Muscle layer of duodenum (tissue), 2 donors: ENCODE measurements around the gene SCARF2.
"Not testable (repeated sequence)": the region's sequence is repeated elsewhere in the genome, so short reads cannot be mapped to it uniquely, and the experiment has no call there.

Experiments
- H3K27ac ChIP-seq: one replicate; pipeline ENCODE4 v1.7.0; 2013; ENCODE audit warnings: mild to moderate bottlenecking, low read length
- H3K27me3 ChIP-seq: one replicate; pipeline ENCODE4 v1.7.0; 2013; ENCODE audit warnings: low read depth, mild to moderate bottlenecking, control low read depth, low read length
- H3K36me3 ChIP-seq, 2 donors: one replicate each; pipeline ENCODE4 v1.7.0; 2013; ENCODE audit warnings: low read length in 2 of 2, control low read depth in 1 of 2, mild to moderate bottlenecking in 1 of 2; ENCODE audit not compliant: insufficient read depth in 2 of 2, control insufficient read depth in 1 of 2
- H3K4me1 ChIP-seq, 2 donors: one replicate each; pipeline ENCODE4 v1.7.0; 2013; ENCODE audit warnings: low read length in 2 of 2, mild to moderate bottlenecking in 2 of 2, control low read depth in 1 of 2, moderate library complexity in 1 of 2; ENCODE audit not compliant: insufficient read depth in 2 of 2, control insufficient read depth in 1 of 2
- H3K4me3 ChIP-seq, 2 donors: one replicate each; pipeline ENCODE4 v1.7.0; 2013; ENCODE audit warnings: low read length in 2 of 2, low read depth in 1 of 2, mild to moderate bottlenecking in 1 of 2
- H3K9me3 ChIP-seq, 2 donors: one replicate each; pipeline ENCODE4 v1.7.0; 2013; ENCODE audit warnings: low read length in 2 of 2, control low read depth in 1 of 2, mild to moderate bottlenecking in 1 of 2; ENCODE audit not compliant: control insufficient read depth in 1 of 2
- donor health status: healthy.

Gene SCARF2

GRCh38 chr22:20437613-20438426 is at the start of gene SCARF2:
Gene SCARF2, minus strand, starts transcription at chr22:20437825. Its CDS starts 71 bp downstream, at chr22:20437754.
- H3K36me3 ChIP-seq: peaks cover 0 to 8% of the 10 kb centered on the region in 2 donors
- no peaks in the 10 kb centered on the region for H3K9me3 ChIP-seq
- H3K27me3 ChIP-seq: peaks cover 15% of the 10 kb centered on the region
- peak within 1 kb of the TSS; percentile 67 to 81 for H3K4me3 ChIP-seq
- peaks cover 0 to 32% of the 10 kb centered on the region in 2 donors for H3K4me1 ChIP-seq
- H3K27ac ChIP-seq: no peak within 1 kb of the TSS

DNA sequence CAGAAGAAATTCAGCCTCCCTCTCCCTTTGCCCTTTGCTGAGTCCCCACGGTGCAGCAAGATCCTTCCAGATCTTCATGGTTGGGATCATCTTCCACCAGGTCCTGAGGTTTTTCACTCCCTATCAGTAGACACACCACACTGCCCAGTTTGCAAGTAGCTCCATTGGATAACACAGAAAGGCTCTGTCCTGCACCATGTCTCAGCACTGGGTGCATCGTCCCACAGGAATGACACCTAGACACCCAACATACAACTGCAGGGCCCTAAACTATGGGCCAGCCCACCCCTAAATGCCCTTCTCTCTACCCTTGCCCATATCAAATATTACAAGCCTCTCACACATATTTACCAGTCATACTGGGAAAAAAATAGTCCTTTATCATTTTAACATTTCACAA is 48.6 kb upstream of the SCARF2 start:
- no peak overlapping the region for H3K4me3 ChIP-seq
- no peaks in the 10 kb centered on the region for H3K4me1 ChIP-seq
- H3K36me3 ChIP-seq: peaks cover 8 to 27% of the 10 kb centered on the region in 2 donors
- no peaks in the 10 kb centered on the region for H3K9me3 ChIP-seq
- H3K27me3 ChIP-seq: no peaks in the 10 kb centered on the region
- no peak overlapping the region for H3K27ac ChIP-seq

DNA sequence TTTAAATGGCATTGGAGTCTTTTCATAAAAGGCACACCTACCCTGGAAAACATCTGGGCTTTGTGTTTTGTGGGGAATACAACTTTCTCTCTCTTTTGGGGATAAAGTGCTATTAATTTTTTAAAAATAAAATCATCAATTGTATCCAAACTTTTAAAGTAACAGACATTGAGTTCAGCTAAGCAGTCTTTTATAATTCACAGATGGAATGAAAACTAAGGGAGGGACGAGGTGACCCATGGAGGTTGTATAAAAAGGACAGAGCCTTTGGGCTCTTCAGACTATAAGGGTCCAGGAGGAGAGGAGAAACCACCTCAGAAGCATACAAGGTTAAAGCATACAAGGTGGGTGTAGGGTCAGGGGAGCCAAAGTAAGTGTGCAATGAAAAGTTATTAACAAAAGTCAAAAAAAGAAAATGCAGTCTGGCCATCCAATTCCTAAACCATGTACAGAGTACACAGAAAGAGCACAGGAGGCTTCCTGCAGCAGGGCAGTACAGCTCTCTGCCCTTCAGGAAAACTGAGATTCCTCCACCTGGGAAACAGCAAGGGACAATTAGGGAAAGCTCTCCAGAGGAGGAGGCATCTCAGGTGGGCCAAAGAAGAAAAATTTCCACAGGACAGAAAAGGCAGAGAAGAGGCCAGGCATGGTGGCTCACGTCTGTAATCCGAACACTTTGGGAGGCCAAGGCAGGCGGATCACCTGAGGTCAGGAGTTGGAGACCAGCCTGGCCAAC is 47.5 kb upstream of the SCARF2 start:
- H3K4me3 ChIP-seq: no peak overlapping the region
- H3K36me3 ChIP-seq: peaks cover 8 to 27% of the 10 kb centered on the region in 2 donors
- no peaks in the 10 kb centered on the region for H3K9me3 ChIP-seq
- no peaks in the 10 kb centered on the region for H3K27me3 ChIP-seq
- H3K27ac ChIP-seq: no peak overlapping the region
- H3K4me1 ChIP-seq: no peaks in the 10 kb centered on the region

GRCh38 chr22:20483771-20484170 is 46.1 kb upstream of the SCARF2 start:
- no peaks in the 10 kb centered on the region for H3K9me3 ChIP-seq
- peaks cover 7 to 25% of the 10 kb centered on the region in 2 donors for H3K36me3 ChIP-seq
- H3K4me1 ChIP-seq: no peaks in the 10 kb centered on the region
- H3K4me3 ChIP-seq: no peak overlapping the region
- H3K27ac ChIP-seq: no peak overlapping the region
- no peaks in the 10 kb centered on the region for H3K27me3 ChIP-seq

GRCh38 chr22:20483143-20483506 is 45.5 kb upstream of the SCARF2 start:
- not testable (repeated sequence) for H3K9me3 ChIP-seq, H3K4me1 ChIP-seq, H3K4me3 ChIP-seq, H3K27me3 ChIP-seq, H3K27ac ChIP-seq
- H3K36me3 ChIP-seq: peaks cover 1 to 18% of the 10 kb centered on the region in 2 donors

- Histone ChIP-seq H3K4me1 (no peaks in the 10 kb centered on the region), H3K27me3 (no peaks in the 10 kb centered on the region), H3K9me3 (no peaks in the 10 kb centered on the region), H3K4me3 (no peak overlapping the region), H3K27ac (no peak overlapping the region), H3K36me3 (peaks cover 0 to 11% of the 10 kb centered on the region in 2 donors)
Measured at GRCh38 chr22:20479612-20480196, 42.1 kb upstream of the SCARF2 start.

DNA sequence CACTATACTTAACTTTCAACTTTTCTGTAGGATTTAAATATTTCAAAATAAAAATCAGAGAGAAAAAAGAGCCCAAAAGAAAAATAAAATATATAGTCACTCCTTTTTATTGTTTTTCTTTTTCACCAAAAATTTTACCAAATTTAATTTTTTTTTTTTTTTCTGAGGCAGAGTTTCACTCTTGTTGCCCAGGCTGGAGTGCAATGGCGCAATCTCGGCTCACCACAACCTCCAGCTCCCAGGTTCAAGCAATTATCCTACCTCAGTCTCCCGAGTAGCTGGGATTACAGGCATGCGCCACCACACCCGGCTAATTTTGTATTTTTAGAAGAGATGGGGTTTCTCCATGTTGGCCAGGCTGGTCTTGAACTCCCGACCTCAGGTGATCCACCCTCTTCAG is 40.4 kb upstream of the SCARF2 start:
- H3K4me1 ChIP-seq, H3K27ac ChIP-seq, H3K36me3 ChIP-seq, H3K4me3 ChIP-seq, H3K9me3 ChIP-seq, H3K27me3 ChIP-seq: not testable (repeated sequence)

- not testable (repeated sequence) for H3K4me1 ChIP-seq, H3K27me3 ChIP-seq, H3K4me3 ChIP-seq, H3K27ac ChIP-seq, H3K9me3 ChIP-seq
- peaks cover 8 to 10% of the 10 kb centered on the region in 2 donors for H3K36me3 ChIP-seq
Measured at GRCh38 chr22:20475569-20475968, 37.9 kb upstream of the SCARF2 start.

- Histone ChIP-seq H3K27ac (no peak overlapping the region), H3K36me3 (peaks cover 11 to 12% of the 10 kb centered on the region in 2 donors), H3K9me3 (no peaks in the 10 kb centered on the region), H3K4me3 (no peak overlapping the region), H3K4me1 (no peaks in the 10 kb centered on the region), H3K27me3 (no peaks in the 10 kb centered on the region)
Measured at GRCh38 chr22:20475115-20475436, 37.5 kb upstream of the SCARF2 start.

DNA sequence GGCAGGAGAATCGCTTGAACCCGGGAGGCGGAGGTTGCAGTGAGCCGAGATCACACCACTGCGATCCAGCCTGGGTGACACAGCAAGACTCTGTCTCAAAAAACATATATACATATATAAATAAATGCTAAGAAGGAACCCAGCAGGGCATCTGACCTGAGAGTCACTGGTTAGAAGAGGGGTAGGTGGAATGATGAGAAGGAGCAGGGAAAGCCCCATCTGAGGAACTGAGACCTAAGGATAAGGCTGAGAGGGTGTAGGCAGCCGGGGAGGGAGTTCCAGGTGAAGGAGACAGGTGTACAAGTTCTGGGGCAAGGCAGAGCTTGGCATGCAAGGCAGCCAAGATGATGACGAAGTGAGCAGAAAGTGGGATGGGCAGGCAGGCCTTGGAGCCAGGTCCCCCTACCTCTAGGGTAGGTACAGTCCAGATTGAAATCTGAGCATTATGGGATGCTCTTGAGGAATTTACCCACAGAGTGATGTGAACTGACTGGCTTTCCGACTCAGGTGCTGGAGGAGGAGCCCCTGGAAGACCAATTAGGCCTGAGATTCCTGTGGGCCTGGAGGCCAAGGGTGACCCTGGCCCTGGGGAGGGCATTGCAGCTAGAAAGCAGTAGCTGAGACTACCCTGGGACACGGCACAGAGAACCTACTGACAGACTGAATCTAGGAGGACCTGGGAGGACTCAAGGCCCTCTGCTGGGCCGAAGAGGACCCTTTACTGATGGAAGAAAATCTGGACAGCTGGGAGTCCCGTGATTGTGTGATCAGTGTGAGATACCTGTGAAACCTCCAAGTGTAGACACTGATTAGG is 35.2 kb upstream of the SCARF2 start:
- H3K36me3 ChIP-seq: peaks cover 17 to 25% of the 10 kb centered on the region in 2 donors
- no peaks in the 10 kb centered on the region for H3K4me1 ChIP-seq

More for the DNA sequence above, 35.2 kb upstream of the SCARF2 start:
- no peak overlapping the region for H3K27ac ChIP-seq
- no peaks in the 10 kb centered on the region for H3K27me3 ChIP-seq
- H3K4me3 ChIP-seq: no peak overlapping the region
- no peaks in the 10 kb centered on the region for H3K9me3 ChIP-seq
